ENCODE measurements around the gene RGL4.

Gene RGL4

DNA sequence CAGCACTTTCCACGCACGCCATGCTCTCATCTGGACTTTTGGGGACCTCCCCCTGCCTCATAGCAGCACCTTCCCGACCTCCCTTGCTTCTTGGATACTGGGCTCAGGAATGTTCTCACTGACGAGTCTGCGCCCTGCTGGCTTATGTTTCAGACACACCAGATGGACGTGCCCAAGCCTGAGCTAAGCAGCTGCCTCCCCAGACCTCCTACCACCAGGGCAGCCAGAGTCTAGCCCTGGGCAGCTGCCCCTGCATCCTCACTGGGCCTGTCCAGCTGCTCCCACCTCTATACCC lies 13.2 kb upstream of the RGL4 start:
- TF ChIP-seq CTCF (IDR thresholded peaks at IDR 0.05; ENCODE audit: low read depth, low read length) = no peak
- H3K4me3 ChIP-seq (ENCODE audit: low read depth, low read length) = no peak overlapping the region

GRCh38 chr22:23678133-23678532 lies 12.7 kb upstream of the RGL4 start:
- no peak overlapping the region for H3K4me3 ChIP-seq (ENCODE audit: low read depth, low read length)
- no peak for TF ChIP-seq CTCF (IDR thresholded peaks at IDR 0.05; ENCODE audit: low read depth, low read length)

- H3K4me3 ChIP-seq (ENCODE audit: low read depth, low read length) = no peak overlapping the region
- TF ChIP-seq CTCF (IDR thresholded peaks at IDR 0.05; ENCODE audit: low read depth, low read length) = no peak
Observed at GRCh38 chr22:23681026-23681809, 9.6 kb upstream of the RGL4 start.

- TF ChIP-seq CTCF (IDR thresholded peaks at IDR 0.05; ENCODE audit: low read depth, low read length) = no peak
- H3K4me3 ChIP-seq (ENCODE audit: low read depth, low read length) = no peak overlapping the region
Observed at GRCh38 chr22:23682077-23682476, 8.7 kb upstream of the RGL4 start.

- no peak for TF ChIP-seq CTCF (IDR thresholded peaks at IDR 0.05; ENCODE audit: low read depth, low read length)
- H3K4me3 ChIP-seq (ENCODE audit: low read depth, low read length) = no peak overlapping the region
Observed at GRCh38 chr22:23682827-23683355, 7.9 kb upstream of the RGL4 start.

DNA sequence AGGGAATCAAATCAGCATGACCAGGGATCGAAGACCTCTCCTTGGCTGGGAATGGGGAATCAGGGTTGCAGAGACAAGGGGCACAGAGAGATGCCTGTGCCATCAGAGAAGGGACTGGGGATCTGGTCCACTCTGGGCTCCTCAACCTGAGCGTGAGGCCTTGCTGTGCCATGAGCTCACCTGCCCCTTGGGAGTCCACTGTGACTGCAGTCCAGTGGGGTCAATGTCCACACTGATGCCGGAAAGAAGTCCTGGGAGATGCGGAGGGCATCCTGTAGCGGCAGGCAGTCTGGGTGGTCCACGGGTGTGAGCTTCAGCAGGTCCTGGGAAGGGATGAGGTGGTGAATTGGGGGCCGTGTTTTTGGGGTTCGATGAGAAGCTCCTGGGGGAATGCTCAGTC lies 7.3 kb upstream of the RGL4 start:
- no peak for TF ChIP-seq CTCF (IDR thresholded peaks at IDR 0.05; ENCODE audit: low read depth, low read length)
- no peak overlapping the region for H3K4me3 ChIP-seq (ENCODE audit: low read depth, low read length)

- H3K4me3 ChIP-seq (ENCODE audit: low read depth, low read length) = no peak overlapping the region
- no peak for TF ChIP-seq CTCF (IDR thresholded peaks at IDR 0.05; ENCODE audit: low read depth, low read length)
Observed at GRCh38 chr22:23684026-23684425, 6.8 kb upstream of the RGL4 start.
